GM21528 (cell line): Measurements from ENCODE around the gene METTL26.

Experiments
- ATAC-seq: cut with Tn5 transposase; IDR thresholded peaks from one replicate; pipeline ENCODE4 v1.9.1; 2021; ENCODE audit warnings: mild to moderate bottlenecking, moderate library complexity; ENCODE audit not compliant: unreplicated experiment, low FRiP score

METTL26 gene

DNA sequence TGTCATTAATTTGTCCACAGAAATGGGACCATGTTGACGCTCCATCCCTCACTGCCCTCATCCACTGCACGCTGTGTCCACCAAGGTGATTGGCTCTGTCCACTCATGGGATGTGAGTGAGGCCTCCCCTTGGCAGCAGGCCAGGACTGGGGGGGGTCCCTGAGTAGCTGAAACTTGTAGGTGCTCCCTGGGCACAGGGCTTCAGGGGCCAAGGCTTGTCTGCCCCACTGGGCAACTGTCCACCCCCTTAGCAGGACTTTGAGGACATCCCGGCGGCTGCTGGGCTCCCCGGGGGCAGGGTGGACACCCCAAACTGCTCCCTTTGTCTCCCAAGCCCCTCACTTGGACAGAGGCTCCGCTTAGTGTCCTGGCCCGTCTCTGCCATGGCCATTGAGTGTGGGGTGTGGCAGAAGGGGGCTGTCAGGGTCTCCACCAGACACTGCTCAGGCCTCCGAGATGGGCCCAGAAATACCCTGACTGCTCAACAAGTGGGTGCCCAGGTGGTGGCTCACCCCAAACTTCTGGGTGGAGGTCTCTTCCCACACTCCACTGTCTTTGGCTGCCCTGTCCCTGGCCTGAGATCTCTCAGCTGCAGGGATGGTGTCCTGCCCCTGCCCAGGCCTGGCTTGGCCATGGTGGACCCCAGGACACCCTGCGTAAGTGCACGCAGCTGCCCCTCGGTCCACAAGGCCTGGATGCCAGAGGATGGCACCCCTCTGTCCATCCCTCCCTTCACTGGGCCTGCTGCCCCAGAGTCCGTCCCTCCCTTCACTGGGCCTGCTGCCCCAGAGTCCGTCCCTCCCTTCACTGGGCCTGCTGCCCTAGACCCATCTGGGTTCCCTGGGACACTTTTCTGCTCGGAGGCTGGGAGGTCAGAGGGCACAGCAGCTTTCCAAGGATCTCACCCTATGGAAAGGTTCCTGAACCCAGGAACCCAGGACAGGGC is 49.2 kb downstream of the METTL26 start:
- ATAC-seq: no peak

- no peak for ATAC-seq
Measured at GRCh38 chr16:586047-586644, 50.0 kb downstream of the METTL26 start.

DNA sequence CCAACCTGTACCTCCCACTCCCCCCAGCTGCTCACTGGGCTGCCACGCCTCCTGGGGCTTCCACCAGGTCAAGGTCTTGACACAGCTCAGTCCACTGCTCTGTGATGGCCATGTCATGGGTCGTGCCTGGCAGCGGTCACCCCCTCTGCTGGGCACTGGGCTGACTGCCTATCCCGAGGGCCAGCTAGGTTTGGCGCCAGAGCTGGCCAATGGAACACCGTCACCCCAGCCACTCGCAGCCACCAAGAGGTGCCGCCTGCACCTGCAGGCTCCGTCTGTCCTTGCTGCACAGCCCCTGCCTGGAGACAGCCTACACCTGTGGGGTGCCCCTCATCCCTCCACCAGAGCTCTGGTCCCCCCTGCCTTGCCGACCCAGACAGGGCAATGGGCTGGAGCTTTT is 50.8 kb downstream of the METTL26 start:
- no peak for ATAC-seq
